AG09309 (cell line): ENCODE results near the gene CERKL.
A peak's percentile ranks its signal among the peaks of the same experiment; 100 is the strongest.

Source experiments
- DNase-seq: peaks from one replicate; pipeline ENCODE4 v3.0.0-alpha.2; 2010; ENCODE audit warnings: low read depth
- H3K4me3 ChIP-seq: 2 replicates; pipeline ENCODE4 v1.5.1; 2011; ENCODE audit warnings: mild to moderate bottlenecking, low read depth, low read length, moderate library complexity; ENCODE audit not compliant: control insufficient read depth
- TF ChIP-seq, protein P1 (sequence below): IDR thresholded peaks from 2 replicates; pipeline ENCODE4 v1.5.1; 2011; ENCODE audit warnings: mild to moderate bottlenecking, low read depth, low read length, inconsistent platforms; ENCODE audit not compliant: insufficient read depth, control insufficient read depth; ENCODE audit errors: missing control alignments

CERKL gene

DNA sequence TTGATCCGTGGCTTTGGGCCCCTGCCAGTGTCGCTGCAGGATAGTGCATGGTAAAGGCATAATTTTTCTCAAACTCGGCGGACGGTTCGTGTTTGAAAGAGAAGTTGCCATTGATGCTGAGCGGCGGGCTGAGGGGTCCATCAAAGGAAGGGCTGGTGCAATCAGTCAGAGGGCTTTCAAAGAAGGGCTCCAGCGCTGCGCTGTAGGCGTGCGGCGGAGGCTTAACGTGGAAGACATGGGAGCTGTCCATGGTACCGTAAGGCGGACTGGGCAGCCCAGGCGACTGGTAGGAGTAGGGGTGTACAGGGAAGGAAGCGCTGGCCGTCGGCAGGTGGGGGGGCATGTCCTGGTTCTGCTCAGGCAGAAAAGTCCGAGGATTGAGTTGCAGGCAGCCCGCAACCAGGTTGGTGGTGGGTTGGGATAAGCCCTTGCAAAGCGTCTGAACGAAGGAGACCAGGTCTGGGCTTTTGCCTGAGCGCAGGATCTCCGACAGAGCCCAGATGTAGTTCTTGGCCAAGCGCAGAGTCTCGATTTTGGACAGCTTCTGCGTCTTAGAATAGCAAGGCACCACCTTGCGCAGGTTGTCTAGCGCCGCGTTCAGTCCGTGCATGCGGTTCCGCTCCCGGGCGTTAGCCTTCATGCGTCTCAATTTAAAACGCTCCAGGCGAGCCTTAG is 21.1 kb upstream of the CERKL start:
- TF ChIP-seq, protein P1, sequence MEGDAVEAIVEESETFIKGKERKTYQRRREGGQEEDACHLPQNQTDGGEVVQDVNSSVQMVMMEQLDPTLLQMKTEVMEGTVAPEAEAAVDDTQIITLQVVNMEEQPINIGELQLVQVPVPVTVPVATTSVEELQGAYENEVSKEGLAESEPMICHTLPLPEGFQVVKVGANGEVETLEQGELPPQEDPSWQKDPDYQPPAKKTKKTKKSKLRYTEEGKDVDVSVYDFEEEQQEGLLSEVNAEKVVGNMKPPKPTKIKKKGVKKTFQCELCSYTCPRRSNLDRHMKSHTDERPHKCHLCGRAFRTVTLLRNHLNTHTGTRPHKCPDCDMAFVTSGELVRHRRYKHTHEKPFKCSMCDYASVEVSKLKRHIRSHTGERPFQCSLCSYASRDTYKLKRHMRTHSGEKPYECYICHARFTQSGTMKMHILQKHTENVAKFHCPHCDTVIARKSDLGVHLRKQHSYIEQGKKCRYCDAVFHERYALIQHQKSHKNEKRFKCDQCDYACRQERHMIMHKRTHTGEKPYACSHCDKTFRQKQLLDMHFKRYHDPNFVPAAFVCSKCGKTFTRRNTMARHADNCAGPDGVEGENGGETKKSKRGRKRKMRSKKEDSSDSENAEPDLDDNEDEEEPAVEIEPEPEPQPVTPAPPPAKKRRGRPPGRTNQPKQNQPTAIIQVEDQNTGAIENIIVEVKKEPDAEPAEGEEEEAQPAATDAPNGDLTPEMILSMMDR: no peak
- peak; percentile 7 for DNase-seq
- H3K4me3 ChIP-seq: no peak overlapping the region

DNA sequence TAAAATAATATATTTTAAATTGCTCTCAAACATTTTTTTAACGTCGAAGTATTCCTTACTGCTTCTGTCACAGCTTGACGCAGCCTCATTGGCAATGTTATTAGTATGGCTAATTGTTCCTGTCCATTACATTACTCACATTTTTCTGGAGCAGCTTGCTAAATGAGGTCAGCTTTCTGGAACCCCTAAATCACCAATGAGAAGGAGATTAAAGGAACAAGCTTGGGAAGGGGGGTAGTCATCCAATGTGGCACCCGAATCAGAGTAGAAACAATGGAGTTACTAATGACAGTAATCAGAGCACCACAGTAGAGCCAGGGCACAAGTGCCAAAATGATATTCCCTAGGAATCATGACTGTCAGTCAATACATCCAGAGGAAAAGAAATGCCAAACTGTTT is 18.3 kb upstream of the CERKL start:
- no peak overlapping the region for H3K4me3 ChIP-seq
- TF ChIP-seq, protein P1: no peak
- no peak for DNase-seq

DNA sequence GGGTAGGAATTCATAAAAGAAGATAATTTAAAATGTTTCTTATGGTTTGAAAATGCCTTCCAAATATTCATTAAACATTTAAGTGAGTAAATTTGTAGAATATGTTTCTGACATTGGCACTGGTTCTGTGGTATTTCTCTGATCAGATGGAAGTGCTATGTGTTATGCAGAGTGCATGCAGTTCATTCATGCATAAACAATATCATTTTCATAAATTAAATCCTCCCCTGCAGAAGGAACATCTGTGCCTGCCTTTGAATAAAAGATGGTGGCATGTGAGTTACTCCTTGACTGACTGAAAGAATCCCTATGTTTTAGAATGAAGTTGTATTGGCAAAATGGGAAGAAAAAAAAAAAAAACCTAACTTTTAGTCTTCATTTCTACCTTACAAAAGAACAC is 17.6 kb upstream of the CERKL start:
- DNase-seq: no peak
- H3K4me3 ChIP-seq: no peak overlapping the region
- TF ChIP-seq, protein P1: no peak

DNA sequence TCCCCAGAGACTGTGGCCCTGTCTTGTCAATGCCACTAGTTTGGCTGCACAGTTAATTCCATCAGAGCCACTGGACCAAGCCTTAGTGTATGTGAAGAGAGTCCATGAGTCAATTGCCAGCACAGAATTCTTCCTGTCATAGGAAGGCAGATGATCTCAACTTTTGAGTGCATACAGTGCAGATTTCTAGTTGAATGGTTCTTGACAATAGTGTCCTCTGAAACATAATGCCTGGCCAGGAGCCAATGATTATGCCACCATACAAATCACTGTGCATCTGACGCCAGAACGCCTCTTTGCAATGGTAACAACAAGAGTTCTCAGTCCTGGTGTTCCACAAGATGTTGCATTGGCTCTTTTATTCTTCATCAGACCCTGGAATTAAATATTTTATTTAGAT is 16.3 kb upstream of the CERKL start:
- DNase-seq: no peak

DNA sequence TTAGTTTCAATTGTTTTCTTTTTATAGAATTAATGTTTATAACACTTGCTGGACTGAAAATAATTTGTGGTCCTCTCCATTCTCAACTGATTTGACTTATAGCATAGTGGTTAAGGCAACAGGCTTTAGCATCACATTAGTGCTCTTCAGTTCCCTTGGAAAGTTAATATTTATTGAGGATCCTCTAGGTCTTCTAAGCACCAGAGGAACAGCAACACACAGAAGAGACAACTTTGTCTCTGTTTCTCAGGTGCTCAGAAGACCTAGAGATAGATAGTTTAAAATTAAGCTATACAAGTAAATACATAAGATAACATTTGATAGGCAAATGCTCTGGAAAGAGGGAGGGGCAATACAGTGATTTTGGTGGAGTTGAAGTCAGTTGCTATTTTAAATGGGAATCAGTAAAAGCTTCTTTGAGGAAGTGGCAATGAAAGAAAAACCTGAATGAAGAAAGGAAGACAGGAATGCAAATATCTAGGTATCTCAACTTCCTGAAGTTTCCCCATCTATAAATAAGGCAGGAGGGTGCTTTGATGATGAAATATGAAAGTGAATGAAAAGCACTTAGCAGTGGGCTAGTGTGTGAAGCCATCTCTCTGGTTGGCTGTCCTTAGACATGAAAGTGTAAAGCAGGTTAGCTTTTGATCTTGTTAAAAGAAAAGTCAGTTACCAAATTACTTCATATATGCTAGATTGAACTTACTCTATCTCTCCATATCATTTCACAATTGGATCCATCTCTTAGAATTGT is 15.5 kb upstream of the CERKL start:
- no peak overlapping the region for H3K4me3 ChIP-seq
- TF ChIP-seq, protein P1: no peak
- DNase-seq: no peak

More for the DNA sequence above, 16.3 kb upstream of the CERKL start:
- H3K4me3 ChIP-seq: no peak overlapping the region
- TF ChIP-seq, protein P1: no peak

DNA sequence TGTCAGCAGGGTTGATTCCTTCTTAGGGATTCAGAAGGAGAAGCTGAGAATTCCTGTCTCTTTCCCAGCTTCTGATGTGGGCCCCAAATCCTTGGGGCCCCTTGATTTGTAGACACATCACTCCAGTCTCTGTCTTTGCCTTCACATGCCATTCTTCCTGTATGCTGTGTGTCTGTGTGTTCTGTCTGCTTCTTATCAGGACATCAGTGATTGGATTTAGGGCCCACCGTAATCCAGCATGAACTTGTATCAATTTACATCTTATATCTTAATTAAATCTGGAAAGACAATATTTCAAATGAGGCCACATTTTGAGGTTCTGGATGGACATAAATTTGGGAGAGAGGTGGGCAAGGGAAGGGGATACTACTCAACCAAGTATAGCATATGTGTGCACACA is 13.7 kb upstream of the CERKL start:
- no peak overlapping the region for H3K4me3 ChIP-seq
- TF ChIP-seq, protein P1: no peak
- no peak for DNase-seq
